Measurements from ENCODE around the gene BCAS4.
"Not testable (repeated sequence)": the region's sequence is repeated elsewhere in the genome, so short reads cannot be mapped to it uniquely, and the experiment has no call there.

Gene BCAS4

DNA sequence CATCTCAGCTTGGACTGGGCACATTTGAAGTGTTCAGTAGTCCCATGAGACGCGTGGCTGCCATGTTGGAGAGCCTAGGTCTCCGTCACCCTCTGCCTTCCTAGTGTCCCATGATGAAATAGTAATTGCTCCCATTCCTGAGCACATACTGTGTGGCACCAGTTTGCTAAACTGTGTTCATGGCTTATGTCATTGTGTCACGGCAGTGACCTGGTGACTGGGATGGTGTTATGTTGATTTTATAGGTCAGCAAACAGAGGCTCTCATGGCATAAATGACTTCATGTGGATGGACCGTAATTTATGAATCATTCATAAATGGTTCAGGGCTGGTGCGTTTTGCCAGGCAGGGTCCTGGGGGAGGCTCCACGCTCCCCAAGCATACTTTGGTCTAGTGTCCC, 3.8 kb downstream of the BCAS4 start:
- no peak for DNase-seq (ENCODE audit: low spot score)
- TF ChIP-seq, protein P1, sequence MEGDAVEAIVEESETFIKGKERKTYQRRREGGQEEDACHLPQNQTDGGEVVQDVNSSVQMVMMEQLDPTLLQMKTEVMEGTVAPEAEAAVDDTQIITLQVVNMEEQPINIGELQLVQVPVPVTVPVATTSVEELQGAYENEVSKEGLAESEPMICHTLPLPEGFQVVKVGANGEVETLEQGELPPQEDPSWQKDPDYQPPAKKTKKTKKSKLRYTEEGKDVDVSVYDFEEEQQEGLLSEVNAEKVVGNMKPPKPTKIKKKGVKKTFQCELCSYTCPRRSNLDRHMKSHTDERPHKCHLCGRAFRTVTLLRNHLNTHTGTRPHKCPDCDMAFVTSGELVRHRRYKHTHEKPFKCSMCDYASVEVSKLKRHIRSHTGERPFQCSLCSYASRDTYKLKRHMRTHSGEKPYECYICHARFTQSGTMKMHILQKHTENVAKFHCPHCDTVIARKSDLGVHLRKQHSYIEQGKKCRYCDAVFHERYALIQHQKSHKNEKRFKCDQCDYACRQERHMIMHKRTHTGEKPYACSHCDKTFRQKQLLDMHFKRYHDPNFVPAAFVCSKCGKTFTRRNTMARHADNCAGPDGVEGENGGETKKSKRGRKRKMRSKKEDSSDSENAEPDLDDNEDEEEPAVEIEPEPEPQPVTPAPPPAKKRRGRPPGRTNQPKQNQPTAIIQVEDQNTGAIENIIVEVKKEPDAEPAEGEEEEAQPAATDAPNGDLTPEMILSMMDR (conservative IDR thresholded peaks at IDR 0.05; ENCODE audit: low read depth), result no peak
- ChIA-PET CTCF (interaction anchor here (0.9 to 1.2 kb wide), 3 partner anchors 8 to 130 kb away, joined by 3 to 4 read pairs (median 3); no protein-coding TSS in a partner anchor), POLR2A (ENCODE audit: low non-redundant PET) (no interaction called here)
- no peak overlapping the region for H3K27ac ChIP-seq

GRCh38 chr20:50799176-50799889, 4.5 kb downstream of the BCAS4 start:
- ChIA-PET POLR2A (ENCODE audit: low non-redundant PET) (no interaction called here), CTCF (interaction anchor here (0.6 to 1.2 kb wide), 4 partner anchors 9 to 130 kb away, joined by 3 to 4 read pairs (median 3); no protein-coding TSS in a partner anchor)
- no peak for DNase-seq (ENCODE audit: low spot score)
- TF ChIP-seq, protein P1 (conservative IDR thresholded peaks at IDR 0.05; ENCODE audit: low read depth), result no peak
- no peak overlapping the region for H3K27ac ChIP-seq

GRCh38 chr20:50799890-50800550, 5.2 kb downstream of the BCAS4 start:
- no peak for DNase-seq (ENCODE audit: low spot score)
- ChIA-PET POLR2A (ENCODE audit: low non-redundant PET) (no interaction called here), CTCF (interaction anchor here (0.6 kb wide), 1 partner anchor 31 kb away, joined by 3 read pairs; no protein-coding TSS in a partner anchor)
- H3K27ac ChIP-seq, result no peak overlapping the region
- TF ChIP-seq, protein P1 (conservative IDR thresholded peaks at IDR 0.05; ENCODE audit: low read depth), result no peak

GRCh38 chr20:50800986-50801746, 6.3 kb downstream of the BCAS4 start:
- H3K27ac ChIP-seq; DNase-seq (ENCODE audit: low spot score); POLR2A ChIA-PET (ENCODE audit: low non-redundant PET): not testable (repeated sequence)
- CTCF ChIA-PET, result interaction anchor here (1.6 kb wide), 1 partner anchor 17 kb away, joined by 5 read pairs; no protein-coding TSS in a partner anchor

DNA sequence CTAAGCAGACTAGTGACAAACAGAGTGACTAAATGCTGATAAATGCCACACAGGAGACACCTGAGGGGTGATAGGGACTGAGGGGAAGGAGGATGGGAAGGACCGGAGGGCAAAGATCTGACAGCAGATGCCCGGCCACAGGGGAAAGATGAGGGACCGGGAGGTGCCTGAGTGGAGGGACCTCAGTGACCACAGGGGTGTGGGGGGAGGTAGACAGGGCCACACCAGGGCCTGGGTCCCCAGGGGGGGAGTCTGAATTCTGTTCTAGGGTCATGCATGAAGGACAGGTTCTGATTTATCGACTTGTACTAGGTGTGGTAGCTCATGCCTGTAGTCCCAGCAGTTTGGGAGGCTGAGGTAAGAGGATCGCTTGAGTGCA, 6.9 kb downstream of the BCAS4 start:
- CTCF ChIA-PET, result interaction anchor here (0.6 to 1.6 kb wide), 2 partner anchors 17 to 162 kb away, joined by 3 to 5 read pairs; no protein-coding TSS in a partner anchor
- POLR2A ChIA-PET (ENCODE audit: low non-redundant PET), result no interaction called here
- H3K27ac ChIP-seq, result no peak overlapping the region
- TF ChIP-seq, protein P1 (conservative IDR thresholded peaks at IDR 0.05; ENCODE audit: low read depth), result no peak
- no peak for DNase-seq (ENCODE audit: low spot score)

GRCh38 chr20:50802289-50802688, 7.4 kb downstream of the BCAS4 start:
- ChIA-PET POLR2A (ENCODE audit: low non-redundant PET) (no interaction called here), CTCF (interaction anchor here (0.6 to 1.6 kb wide), 3 partner anchors 9 to 161 kb away, joined by 3 to 5 read pairs (median 4); no protein-coding TSS in a partner anchor)
- DNase-seq (ENCODE audit: low spot score), result no peak
- TF ChIP-seq, protein P1 (conservative IDR thresholded peaks at IDR 0.05; ENCODE audit: low read depth), result no peak
- no peak overlapping the region for H3K27ac ChIP-seq
